Articular chondrocyte of knee joint (primary cell): ENCODE results near the gene TNFRSF14. TPM values are rescaled to one million over a fixed set of nuclear protein-coding genes. Genes with fewer than 3 reads are reported as not detected.

Experiments
- total RNA-seq: library from RNA; depleted of rRNA; stranded (reverse); fragments of >200 nt; gene quantifications from 2 replicates; pipeline ENCODE4 v1.2.3, GENCODE V29; 2012

Gene TNFRSF14
- total RNA-seq, result 20.2 and 22.0 TPM in 2 replicates

GRCh38 chr1:2556277-2556677 lies at the start of gene TNFRSF14:
TNFRSF14 (plus strand) TSS chr1:2556371; CDS start chr1:2556665, 294 bp downstream.

GRCh38 chr1:2525920-2526823 lies 30.0 kb upstream of the TNFRSF14 start, which contains the start of gene PANK4:
PANK4 (minus strand) TSS chr1:2526596; CDS start chr1:2526587, 9 bp downstream.

GRCh38 chr1:2529784-2530512 lies 26.2 kb upstream of the TNFRSF14 start, which contains the start of gene HES5:
HES5 (minus strand) TSS chr1:2530263; CDS start chr1:2530164, 99 bp downstream.

GRCh38 chr1:2586154-2587070 lies 30.2 kb downstream of the TNFRSF14 start, which contains the start of gene PRXL2B:
PRXL2B (plus strand) TSS chr1:2586777; CDS start chr1:2586886, 109 bp downstream.

Other genes with a start within 250 kb of the TNFRSF14 start
- 9.0 and 10.4 TPM in 2 replicates for gene MORN1, start 164.8 kb upstream of the TNFRSF14 start, total RNA-seq
- gene RER1, start 164.5 kb upstream of the TNFRSF14 start, total RNA-seq, result 112 and 119 TPM in 2 replicates
- gene PEX10, start 143.8 kb upstream of the TNFRSF14 start, total RNA-seq, result 27.7 and 30.1 TPM in 2 replicates
- gene PLCH2, start 80.1 kb upstream of the TNFRSF14 start, total RNA-seq, result 0.26 and 0.76 TPM in 2 replicates
- 15.0 and 15.8 TPM in 2 replicates for gene PANK4, start 29.8 kb upstream of the TNFRSF14 start, total RNA-seq
- gene HES5, start 26.1 kb upstream of the TNFRSF14 start, total RNA-seq, result 0.11 TPM in 1 of 2 replicates, not detected in the other
- 8.6 and 9.6 TPM in 2 replicates for gene PRXL2B, start 30.4 kb downstream of the TNFRSF14 start, total RNA-seq
- gene MMEL1, start 76.6 kb downstream of the TNFRSF14 start, total RNA-seq, result 0.26 and 0.32 TPM in 2 replicates
- 0.22 and 0.39 TPM in 2 replicates for gene TTC34, start 245.3 kb downstream of the TNFRSF14 start, total RNA-seq